ENCODE data around the gene ADAMTSL2.
"Not testable (repeated sequence)": the region's sequence is repeated elsewhere in the genome, so short reads cannot be mapped to it uniquely, and the experiment has no call there.

Gene ADAMTSL2

GRCh38 chr9:133558191-133559126 lies 24.0 kb downstream of the ADAMTSL2 start:
- DNase-seq (ENCODE audit: extremely low read depth, low read depth), result peak; percentile 82
- TF ChIP-seq CTCF (IDR thresholded peaks at IDR 0.05; ENCODE audit: low read depth, low read length, missing control alignments), result no peak
- peak overlapping the region; percentile 5; the same call in 1 of the 2 replicates for H3K4me3 ChIP-seq (replicated peaks; ENCODE audit: low read depth, low read length)

- DNase-seq (ENCODE audit: extremely low read depth, low read depth), result no peak
These were observed 25.8 kb downstream of the ADAMTSL2 start for GRCh38 chr9:133560311-133560710.

GRCh38 chr9:133560944-133561343 lies 26.4 kb downstream of the ADAMTSL2 start:
- TF ChIP-seq CTCF (IDR thresholded peaks at IDR 0.05; ENCODE audit: low read depth, low read length, missing control alignments), result no peak
- DNase-seq (ENCODE audit: extremely low read depth, low read depth), result no peak
- no peak overlapping the region for H3K4me3 ChIP-seq (replicated peaks; ENCODE audit: low read depth, low read length)

More at GRCh38 chr9:133560311-133560710, 25.8 kb downstream of the ADAMTSL2 start:
- TF ChIP-seq CTCF (IDR thresholded peaks at IDR 0.05; ENCODE audit: low read depth, low read length, missing control alignments), result no peak
- no peak overlapping the region for H3K4me3 ChIP-seq (replicated peaks; ENCODE audit: low read depth, low read length)

GRCh38 chr9:133561976-133562554 lies 27.6 kb downstream of the ADAMTSL2 start:
- DNase-seq (ENCODE audit: extremely low read depth, low read depth), result no peak
- no peak overlapping the region for H3K4me3 ChIP-seq (replicated peaks; ENCODE audit: low read depth, low read length)
- TF ChIP-seq CTCF (IDR thresholded peaks at IDR 0.05; ENCODE audit: low read depth, low read length, missing control alignments), result no peak

GRCh38 chr9:133562611-133563290 lies 28.2 kb downstream of the ADAMTSL2 start:
- TF ChIP-seq CTCF (IDR thresholded peaks at IDR 0.05; ENCODE audit: low read depth, low read length, missing control alignments), result no peak

GRCh38 chr9:133563291-133563796 lies 28.8 kb downstream of the ADAMTSL2 start:
- DNase-seq (ENCODE audit: extremely low read depth, low read depth), result no peak
- no peak overlapping the region for H3K4me3 ChIP-seq (replicated peaks; ENCODE audit: low read depth, low read length)
- TF ChIP-seq CTCF (IDR thresholded peaks at IDR 0.05; ENCODE audit: low read depth, low read length, missing control alignments), result no peak

More at GRCh38 chr9:133562611-133563290, 28.2 kb downstream of the ADAMTSL2 start:
- no peak overlapping the region for H3K4me3 ChIP-seq (replicated peaks; ENCODE audit: low read depth, low read length)
- no peak for DNase-seq (ENCODE audit: extremely low read depth, low read depth)

- H3K4me3 ChIP-seq (replicated peaks; ENCODE audit: low read depth, low read length); DNase-seq (ENCODE audit: extremely low read depth, low read depth): not testable (repeated sequence)
These were observed 29.3 kb downstream of the ADAMTSL2 start for GRCh38 chr9:133563814-133564213.

Data from HFF-Myc (cell line).